H1 (cell line): ENCODE data around the gene MPND. TPM values are rescaled to one million over a fixed set of nuclear protein-coding genes. Genes with fewer than 3 reads are reported as not detected.

Source experiments
- CTCF ChIA-PET: fragments of 300-600 bp; sonication (Branson Sonifier 250); formaldehyde crosslinking; loops from one replicate; lab custom pipeline; 2021; ENCODE audit not compliant: partially characterized antibody; lab: Charles Lee
- POLR2A ChIA-PET: fragments of 300-600 bp; sonication (Branson Sonifier 250); formaldehyde crosslinking; loops from one replicate; lab custom pipeline; 2021; ENCODE audit warnings: inconsistent platforms; ENCODE audit not compliant: partially characterized antibody; lab: Charles Lee
- DNase-seq, 2 experiments: peaks; one replicate each; pipeline versions ENCODE4 v3.0.0 to v3.0.0-alpha.2; 2010 to 2022; ENCODE audit warnings: low spot score in 2 of 2, low read depth in 1 of 2, mixed read lengths in 1 of 2
- FAIRE-seq: peaks from 2 replicates; lab custom pipeline; 2011; peaks lifted over from hg19 to GRCh38; lab: Jason Lieb, UNC
- H2AFZ ChIP-seq: 2 replicates; pipeline ENCODE4 v1.8.1; 2012; ENCODE audit warnings: low read length, inconsistent platforms
- H2AK5ac ChIP-seq: 2 replicates; pipeline ENCODE4 v1.6.1; 2013; ENCODE audit warnings: low read depth, low read length
- H2BK120ac ChIP-seq: replicated peaks from 2 replicates; pipeline ENCODE3; 2013; ENCODE audit warnings: low read depth, low read length, inconsistent platforms
- H2BK12ac ChIP-seq: 2 replicates; pipeline ENCODE4 v1.6.1; 2013; ENCODE audit warnings: low read depth, low read length
- H2BK15ac ChIP-seq: 2 replicates; pipeline ENCODE4 v1.6.1; 2013; ENCODE audit warnings: low read length
- H2BK20ac ChIP-seq: 2 replicates; pipeline ENCODE4 v1.6.1; 2013; ENCODE audit warnings: low read length
- H2BK5ac ChIP-seq: 2 replicates; pipeline ENCODE4 v1.6.1; 2013; ENCODE audit warnings: low read depth, low read length
- H3K14ac ChIP-seq: 2 replicates; pipeline ENCODE4 v1.6.1; 2013; ENCODE audit warnings: inconsistent platforms; ENCODE audit not compliant: insufficient read length
- H3K18ac ChIP-seq: 2 replicates; pipeline ENCODE4 v1.6.1; 2013; ENCODE audit warnings: low read length; ENCODE audit errors: extremely low read depth
- H3K23ac ChIP-seq: 2 replicates; pipeline ENCODE4 v1.6.1; 2013; ENCODE audit warnings: inconsistent platforms; ENCODE audit not compliant: insufficient read length
- H3K23me2 ChIP-seq: 2 replicates; pipeline ENCODE4 v1.6.1; 2013; ENCODE audit warnings: low read depth, low read length
- H3K27ac ChIP-seq: 2 replicates; pipeline ENCODE4 v1.6.1; 2011; ENCODE audit warnings: low read depth, low read length, inconsistent platforms
- H3K27me3 ChIP-seq, 4 experiments: replicated peaks in 1 of 4; 1 replicate in 1 of 4; 2 replicates in 3 of 4; pipeline versions ENCODE4 v1.6.1 to v1.8.1; 2011 to 2013; ENCODE audit warnings: low read length in 3 of 4, mild to moderate bottlenecking in 3 of 4, inconsistent platforms in 2 of 4, mixed read lengths in 2 of 4, moderate library complexity in 1 of 4; ENCODE audit not compliant: control insufficient read depth in 3 of 4, insufficient read depth in 3 of 4; ENCODE audit errors: extremely low read depth in 1 of 4
- H3K36me3 ChIP-seq, 4 experiments: 2 replicates each; pipeline versions ENCODE4 v1.6.1 to v1.8.1; 2011 to 2013; ENCODE audit warnings: mild to moderate bottlenecking in 4 of 4, low read length in 3 of 4, moderate library complexity in 2 of 4, control low read depth in 1 of 4, inconsistent platforms in 1 of 4; ENCODE audit not compliant: insufficient read depth in 4 of 4, control insufficient read depth in 2 of 4
- H3K4ac ChIP-seq: replicated peaks from 2 replicates; pipeline ENCODE3; 2013; ENCODE audit warnings: low read length, low read depth, mixed read lengths, inconsistent platforms; ENCODE audit not compliant: insufficient read length
- H3K4me1 ChIP-seq, 4 experiments: replicated peaks in 1 of 4; 1 replicate in 1 of 4; 2 replicates in 3 of 4; pipeline versions ENCODE4 v1.6.1 to v1.8.1; 2011 to 2013; ENCODE audit warnings: low read length in 3 of 4, inconsistent platforms in 2 of 4, mixed read lengths in 1 of 4; ENCODE audit not compliant: insufficient read depth in 4 of 4, control insufficient read depth in 3 of 4
- H3K4me2 ChIP-seq, 2 experiments: 2 replicates each; pipeline versions ENCODE4 v1.6.1 to v1.8.1; 2011 to 2013; ENCODE audit warnings: low read depth in 2 of 2, low read length in 2 of 2, control low read depth in 1 of 2, inconsistent platforms in 1 of 2, mild to moderate bottlenecking in 1 of 2; ENCODE audit not compliant: insufficient read depth in 1 of 2
- H3K4me3 ChIP-seq, 4 experiments: fragments of 200-600, 300-600 bp in 1 of 4; sonication (generic), shearing (Covaris generic), sonication (Bioruptor Twin) in 1 of 4; 2 replicates each; pipeline versions ENCODE4 v1.5.1 to v1.8.1; 2011 to 2016; ENCODE audit warnings: low read length in 4 of 4, low read depth in 3 of 4, control low read depth in 2 of 4, inconsistent platforms in 2 of 4, mild to moderate bottlenecking in 2 of 4, mixed read lengths in 1 of 4, moderate library complexity in 1 of 4; ENCODE audit not compliant: insufficient read depth in 2 of 4; ENCODE audit errors: extremely low read depth in 1 of 4
- H3K56ac ChIP-seq: replicated peaks from 2 replicates; pipeline ENCODE3; 2013; ENCODE audit warnings: low read depth, mild to moderate bottlenecking, mixed read lengths, low read length, inconsistent platforms; ENCODE audit not compliant: insufficient read length
- H3K79me1 ChIP-seq: 2 replicates; pipeline ENCODE4 v1.6.1; 2013; ENCODE audit warnings: low read depth, low read length, control low read depth
- H3K79me2 ChIP-seq, 2 experiments: 2 replicates each; pipeline versions ENCODE4 v1.6.1 to v1.8.1; 2012 to 2013; ENCODE audit warnings: low read length in 2 of 2, mild to moderate bottlenecking in 2 of 2, inconsistent platforms in 1 of 2; ENCODE audit not compliant: insufficient read depth in 2 of 2, control insufficient read depth in 1 of 2
- H3K9ac ChIP-seq, 4 experiments: replicated peaks in 1 of 4; 1 replicate in 1 of 4; 2 replicates in 3 of 4; pipeline versions ENCODE4 v1.6.1 to v1.8.1; 2011 to 2013; ENCODE audit warnings: low read depth in 3 of 4, low read length in 3 of 4, control low read depth in 2 of 4, mild to moderate bottlenecking in 2 of 4, moderate library complexity in 2 of 4, inconsistent platforms in 1 of 4; ENCODE audit errors: extremely low read depth in 1 of 4
- H3K9me3 ChIP-seq, 2 experiments: 2 replicates each; pipeline versions ENCODE4 v1.6.1 to v1.8.1; 2012 to 2013; ENCODE audit warnings: mild to moderate bottlenecking in 2 of 2, moderate library complexity in 2 of 2, control low read depth in 1 of 2, inconsistent platforms in 1 of 2, low read depth in 1 of 2, low read length in 1 of 2, mixed read lengths in 1 of 2; ENCODE audit not compliant: insufficient read depth in 2 of 2
- H4K20me1 ChIP-seq, 2 experiments: replicated peaks in 1 of 2; 2 replicates each; pipeline versions ENCODE3 to v1.8.1; 2011 to 2013; ENCODE audit warnings: inconsistent platforms in 2 of 2, low read length in 2 of 2, mild to moderate bottlenecking in 1 of 2; ENCODE audit not compliant: insufficient read depth in 2 of 2, control insufficient read depth in 1 of 2
- H4K5ac ChIP-seq: 2 replicates; pipeline ENCODE4 v1.6.1; 2013; ENCODE audit warnings: low read length, low read depth, mixed read lengths, inconsistent platforms; ENCODE audit not compliant: insufficient read length
- H4K8ac ChIP-seq: 2 replicates; pipeline ENCODE4 v1.8.0; 2013; ENCODE audit warnings: mild to moderate bottlenecking, moderate library complexity, low read length, inconsistent platforms; ENCODE audit not compliant: insufficient read depth; ENCODE audit errors: extremely low read depth
- H4K91ac ChIP-seq: replicated peaks from 2 replicates; pipeline ENCODE3; 2013; ENCODE audit warnings: low read length, mixed read lengths, inconsistent platforms; ENCODE audit not compliant: insufficient read length
- BCL11A ChIP-seq, 2 experiments: IDR thresholded peaks; one replicate each; pipeline ENCODE4 v1.6.1; 2011; ENCODE audit warnings: low read depth in 2 of 2, low read length in 2 of 2, mild to moderate bottlenecking in 2 of 2
- FOSL1 ChIP-seq: IDR thresholded peaks from 2 replicates; pipeline ENCODE4 v1.6.1; 2011; ENCODE audit warnings: mild to moderate bottlenecking, low read depth, low read length, moderate library complexity; ENCODE audit not compliant: insufficient read depth
- RNF2 ChIP-seq: fragments of 200-900, 300-1000 bp; sonication (generic); IDR thresholded peaks from 2 replicates; pipeline ENCODE4 v1.7.1; 2016; ENCODE audit warnings: borderline replicate concordance, low read depth, mild to moderate bottlenecking, antibody characterized with exemption, low read length; ENCODE audit not compliant: poor library complexity, severe bottlenecking; ENCODE audit errors: missing control alignments
- SIRT6 ChIP-seq: IDR thresholded peaks from one replicate; pipeline ENCODE4 v1.7.1; 2012; ENCODE audit warnings: low read length, inconsistent platforms
- WGBS, 2 experiments: shearing (Covaris generic) in 1 of 2; methylation state at CpG; one replicate each; pipeline versions ENCODE4 v1.1.6 to v1.1.7; 2013 to 2015; ENCODE audit warnings: low lambda C conversion rate in 2 of 2, mixed read lengths in 2 of 2, inconsistent platforms in 1 of 2, low coverage in 1 of 2, missing lambda C conversion rate in 1 of 2; ENCODE audit not compliant: insufficient replicate concordance in 2 of 2, insufficient coverage in 1 of 2, insufficient read length in 1 of 2; ENCODE audit errors: extremely low coverage in 1 of 2, missing lambda C conversion rate in 1 of 2; 5-methylcytosine and 5-hydroxymethylcytosine counted together
- polyA plus RNA-seq, 7 experiments: library from polyadenylated mRNA; depleted of rRNA in 3 of 7; stranded (reverse) in 5 of 7; unstranded in 2 of 7; fragments of >200 nt in 5 of 7; fragments of 200-250 nt in 2 of 7; gene quantifications; 1 replicate in 5 of 7; 2 replicates in 1 of 7; 4 replicates in 1 of 7; pipeline versions ENCODE4 v1.2.1 to v1.2.3, GENCODE V29; 2011 to 2013; ENCODE audit warnings: missing spikeins in 2 of 7, mixed read lengths in 2 of 7
- total RNA-seq: library from RNA; stranded (reverse); fragmentation: NEBNext Ultra II Directional; extraction: Animal tissue kit (Norgen Biotek cat#: 25700); gene quantifications from 2 replicates; pipeline ENCODE4 v1.2.1, GENCODE V29; 2021
- TF ChIP-seq, protein P1 (sequence below): IDR thresholded peaks from 2 replicates; pipeline ENCODE4 v1.6.1; 2011; ENCODE audit warnings: low read length, improper control_type of control experiment

The MPND gene
- total and polyA plus RNA-seq, 2 of the 8 experiments (the other 6 are each of a cell fraction or from before 2014, with no cell fraction given) = 22.9 to 27.7 TPM

- 94% methylated on average over 6 of the region's 6 CpGs; no CpG with 5 or more reads in 1 of the 2 experiments for WGBS, 2 experiments
- Histone ChIP-seq H3K18ac (no peak overlapping the region), H2BK15ac (no peak overlapping the region), H3K56ac (no peak overlapping the region), H3K27me3 (no peaks in the 10 kb centered on the region), H3K14ac (no peak overlapping the region), H4K91ac (no peak overlapping the region), H2AFZ (no peak overlapping the region), H3K79me1 (no peaks in the 10 kb centered on the region), H3K9me3 (no peaks in the 10 kb centered on the region), H3K27ac (no peak overlapping the region), H2BK5ac (no peak overlapping the region), H4K20me1 (peaks cover 0 to 10% of the 10 kb centered on the region in 2 experiments), H3K4me2 (no peak overlapping the region), H3K23ac (no peak overlapping the region), H4K8ac (no peak overlapping the region), H4K5ac (no peak overlapping the region), H2BK120ac (no peak overlapping the region), H2BK12ac (no peak overlapping the region), H2AK5ac (no peak overlapping the region), H3K4me3 (no peak overlapping the region), H3K79me2 (peaks cover 0 to 5% of the 10 kb centered on the region in 2 experiments; a peak in 1 of 4 replicates), H2BK20ac (no peak overlapping the region), H3K23me2 (peaks cover 10% of the 10 kb centered on the region), H3K4me1 (peaks cover 0 to 13% (median 4%) of the 10 kb centered on the region in 4 experiments; a peak in 5 of 7 replicates), H3K9ac (no peak overlapping the region), H3K36me3 (peaks cover 0 to 16% (median 5%) of the 10 kb centered on the region in 4 experiments; a peak in 5 of 8 replicates), H3K4ac (no peak overlapping the region)
- DNase-seq (no peak), FAIRE-seq (no peak)
- no peak for TF ChIP-seq SIRT6
- TF ChIP-seq, protein P1, sequence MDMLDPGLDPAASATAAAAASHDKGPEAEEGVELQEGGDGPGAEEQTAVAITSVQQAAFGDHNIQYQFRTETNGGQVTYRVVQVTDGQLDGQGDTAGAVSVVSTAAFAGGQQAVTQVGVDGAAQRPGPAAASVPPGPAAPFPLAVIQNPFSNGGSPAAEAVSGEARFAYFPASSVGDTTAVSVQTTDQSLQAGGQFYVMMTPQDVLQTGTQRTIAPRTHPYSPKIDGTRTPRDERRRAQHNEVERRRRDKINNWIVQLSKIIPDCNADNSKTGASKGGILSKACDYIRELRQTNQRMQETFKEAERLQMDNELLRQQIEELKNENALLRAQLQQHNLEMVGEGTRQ = no peak
- no peak for TF ChIP-seq RNF2
- no peak for TF ChIP-seq BCL11A (IDR thresholded peaks at IDR 0.05; ENCODE audit: low read depth in 2 of 2, low read length in 2 of 2)
- no peak for TF ChIP-seq FOSL1
- CTCF ChIA-PET = interaction anchor here (0.6 to 20.4 kb wide), 8 partner anchors 9 to 322 kb away, joined by 3 to 311 read pairs (median 3); partner anchors contain the start of gene SHD
- POLR2A ChIA-PET = interaction anchor here (1.6 to 5.6 kb wide), 3 partner anchors 15 to 78 kb away, joined by 7 to 72 read pairs (median 36); no protein-coding TSS in a partner anchor
Measured at GRCh38 chr19:4346020-4346383, 2.6 kb downstream of the MPND start.
